GM12878 (cell line): Measurements from ENCODE around the gene ASIP. TPM values are rescaled to one million over a fixed set of nuclear protein-coding genes. Genes with fewer than 3 reads are reported as not detected.
"Not testable (repeated sequence)": the region's sequence is repeated elsewhere in the genome, so short reads cannot be mapped to it uniquely, and the experiment has no call there.

Experiments used
- ATAC-seq: fragments of 200-7000 bp; cut with Tn5 transposase; 3 replicates; pipeline ENCODE4 v1.9.1; 2020; ENCODE audit warnings: mild to moderate bottlenecking, moderate library complexity
- BruUV-seq: library from RNA; stranded (reverse); fragments of 400-500 nt; replicated peaks from 2 replicates; lab custom pipeline; 2021; lab: Mats Ljungman, UMichigan
- CTCF ChIA-PET: fragments of 300-600 bp; sonication (Branson Sonifier 250); formaldehyde crosslinking; extraction: SDS; loops from one replicate; lab custom pipeline; 2021; ENCODE audit warnings: inconsistent platforms; lab: Yijun Ruan, JAX
- POLR2A ChIA-PET: fragments of 350-600 bp; formaldehyde crosslinking; extraction: SDS; loops from one replicate; lab custom pipeline; 2021; ENCODE audit warnings: inconsistent platforms; lab: Charles Lee
- RAD21 ChIA-PET: fragments of 300-600 bp; sonication (Branson Sonifier 250); formaldehyde crosslinking; loops from one replicate; lab custom pipeline; 2023; ENCODE audit warnings: antibody characterized with exemption; ENCODE audit not compliant: unreplicated experiment; lab: Charles Lee
- SMC1A ChIA-PET: fragments of 300-600 bp; sonication (Branson Sonifier 250); formaldehyde crosslinking; loops from one replicate; lab custom pipeline; 2023; ENCODE audit not compliant: unreplicated experiment, uncharacterized antibody; lab: Charles Lee
- DNase-seq: peaks from one replicate; pipeline ENCODE4 v3.0.0-alpha.2; 2011; ENCODE audit warnings: low read depth, low spot score
- FAIRE-seq: peaks from 3 replicates; lab custom pipeline; 2011; peaks lifted over from hg19 to GRCh38; lab: Jason Lieb, UNC
- H2AFZ ChIP-seq: 2 replicates; pipeline ENCODE4 v1.6.0; 2011; ENCODE audit warnings: low read depth, low read length, control low read depth; ENCODE audit not compliant: control insufficient read depth
- H3K27ac ChIP-seq: 2 replicates; pipeline ENCODE4 v1.5.1; 2011; ENCODE audit warnings: control low read depth; ENCODE audit not compliant: control insufficient read depth, insufficient read depth
- H3K27me3 ChIP-seq, 2 experiments: replicated peaks in 1 of 2; 2 replicates each; pipeline versions ENCODE4 v1.6.0 to v1.6.1; 2011; ENCODE audit warnings: low read length in 1 of 2; ENCODE audit not compliant: control insufficient read depth in 2 of 2, insufficient read depth in 2 of 2
- H3K36me3 ChIP-seq, 2 experiments: 2 replicates each; pipeline ENCODE4 v1.5.1; 2011; ENCODE audit warnings: low read length in 1 of 2; ENCODE audit not compliant: control insufficient read depth in 2 of 2, insufficient read depth in 2 of 2
- H3K4me1 ChIP-seq: 2 replicates; pipeline ENCODE4 v1.6.1; 2011; ENCODE audit warnings: mild to moderate bottlenecking, low read length, moderate library complexity, mixed read lengths; ENCODE audit not compliant: control insufficient read depth, insufficient read depth
- H3K4me2 ChIP-seq: 2 replicates; pipeline ENCODE4 v1.6.0; 2011; ENCODE audit warnings: control low read depth; ENCODE audit not compliant: control insufficient read depth, insufficient read depth
- H3K4me3 ChIP-seq: fragments of 200-600 bp; sonication (generic); 2 replicates; pipeline ENCODE4 v1.5.1; 2016
- H3K79me2 ChIP-seq: 2 replicates; pipeline ENCODE4 v1.6.0; 2011; ENCODE audit warnings: low read length; ENCODE audit not compliant: control insufficient read depth, insufficient read depth
- H3K9ac ChIP-seq: 2 replicates; pipeline ENCODE4 v1.8.0; 2011; ENCODE audit warnings: low read length, control low read depth, mixed read lengths; ENCODE audit not compliant: control insufficient read depth, insufficient read depth
- H3K9me3 ChIP-seq: replicated peaks from 3 replicates; pipeline ENCODE4 v1.5.1; 2011; ENCODE audit warnings: mild to moderate bottlenecking, low read length; ENCODE audit not compliant: control insufficient read depth, insufficient read depth
- H4K20me1 ChIP-seq: 2 replicates; pipeline ENCODE4 v1.6.0; 2011; ENCODE audit not compliant: control insufficient read depth, insufficient read depth
- CHD4 ChIP-seq: fragments of 200-600 bp; sonication (generic); IDR thresholded peaks from 2 replicates; pipeline ENCODE4 v1.6.1; 2016; ENCODE audit warnings: mild to moderate bottlenecking
- ETV6 ChIP-seq, 2 experiments: fragments of 450-650 bp in 1 of 2; IDR thresholded peaks in 1 of 2; conservative IDR thresholded peaks in 1 of 2; 2 replicates each; pipeline ENCODE4 v1.6.1; 2014; ENCODE audit warnings: antibody characterized with exemption in 1 of 2, borderline replicate concordance in 1 of 2, low read depth in 1 of 2, mild to moderate bottlenecking in 1 of 2, moderate library complexity in 1 of 2
- HDAC6 ChIP-seq: fragments of 200-600 bp; sonication (generic); IDR thresholded peaks from one replicate; pipeline ENCODE4 v1.8.0; 2017; ENCODE audit warnings: antibody characterized with exemption; ENCODE audit not compliant: unreplicated experiment
- IKZF1 ChIP-seq: fragments of 450-650 bp; conservative IDR thresholded peaks from 2 replicates; pipeline ENCODE4 v1.6.1; 2017; ENCODE audit warnings: antibody characterized with exemption, mild to moderate bottlenecking
- NFYB ChIP-seq: IDR thresholded peaks from 2 replicates; pipeline ENCODE4 v1.6.1; 2011; ENCODE audit warnings: low read depth, mild to moderate bottlenecking, low read length, improper control_type of control experiment, moderate library complexity; ENCODE audit not compliant: insufficient read depth
- PML ChIP-seq: IDR thresholded peaks from 2 replicates; pipeline ENCODE4 v1.6.1; 2012; ENCODE audit warnings: low read length, inconsistent platforms
- SMC3 ChIP-seq: IDR thresholded peaks from 2 replicates; pipeline ENCODE4 v1.6.1; 2011; ENCODE audit warnings: low read length, improper control_type of control experiment, borderline replicate concordance
- ZNF24 ChIP-seq: fragments of 450-650 bp; IDR thresholded peaks from 2 replicates; pipeline ENCODE4 v1.6.1; 2017; ENCODE audit warnings: antibody characterized with exemption, mild to moderate bottlenecking
- WGBS: methylation state at CpG from one replicate; pipeline ENCODE4 v1.1.6; 2016; ENCODE audit warnings: low lambda C conversion rate; ENCODE audit not compliant: insufficient replicate concordance, insufficient coverage; ENCODE audit errors: missing lambda C conversion rate; 5-methylcytosine and 5-hydroxymethylcytosine counted together
- in situ Hi-C: fragments of 300-500 bp; cut with MboI; formaldehyde crosslinking; loops from 9 replicates; pipeline ENCODE4 v1.14.3; 2018; ENCODE audit warnings: mixed read lengths
- intact Hi-C: fragments of 100-400 bp; cut with micrococcal nuclease; formaldehyde crosslinking; loops from one replicate; pipeline ENCODE4 v1.14.2; 2022; ENCODE audit not compliant: unreplicated experiment
- polyA plus RNA-seq, 11 experiments: library from polyadenylated mRNA; depleted of rRNA in 4 of 11; unstranded in 6 of 11; stranded (reverse) in 5 of 11; fragments of >200 nt; fragmentation: Nextera tagmentation in 4 of 11; fragmentation: Illumina TruSeq in 1 of 11; extraction: Ambion mirVana in 4 of 11; extraction: Trizol in 1 of 11; gene quantifications; 1 replicate in 1 of 11; 2 replicates in 10 of 11; pipeline versions ENCODE4 v1.2.1 to v1.2.3, GENCODE V29; 2011 to 2016; ENCODE audit warnings: inconsistent platforms in 2 of 11, missing spikeins in 2 of 11, low read depth in 1 of 11
- total RNA-seq, 4 experiments: library from RNA; depleted of rRNA in 3 of 4; stranded (reverse); fragments of >200 nt in 3 of 4; fragmentation: Illumina TruSeq in 1 of 4; extraction: Trizol in 1 of 4; gene quantifications; 2 replicates each; pipeline versions ENCODE4 v1.2.1 to v1.2.3, GENCODE V29; 2013 to 2021
- TF ChIP-seq, protein P1 (sequence below): fragments of 450-650 bp; IDR thresholded peaks from 2 replicates; pipeline ENCODE4 v1.6.1; 2016; ENCODE audit warnings: mild to moderate bottlenecking, moderate library complexity, borderline replicate concordance
- TF ChIP-seq, protein P2 (sequence below): fragments of 450-650 bp; IDR thresholded peaks from 2 replicates; pipeline ENCODE4 v1.6.1; 2016; ENCODE audit warnings: mild to moderate bottlenecking

ASIP gene
- total and polyA plus RNA-seq, 10 of the 15 experiments (the other 5 are each of a cell fraction or from before 2014, with no cell fraction given) = 0.29 TPM; not detected in 9

DNA sequence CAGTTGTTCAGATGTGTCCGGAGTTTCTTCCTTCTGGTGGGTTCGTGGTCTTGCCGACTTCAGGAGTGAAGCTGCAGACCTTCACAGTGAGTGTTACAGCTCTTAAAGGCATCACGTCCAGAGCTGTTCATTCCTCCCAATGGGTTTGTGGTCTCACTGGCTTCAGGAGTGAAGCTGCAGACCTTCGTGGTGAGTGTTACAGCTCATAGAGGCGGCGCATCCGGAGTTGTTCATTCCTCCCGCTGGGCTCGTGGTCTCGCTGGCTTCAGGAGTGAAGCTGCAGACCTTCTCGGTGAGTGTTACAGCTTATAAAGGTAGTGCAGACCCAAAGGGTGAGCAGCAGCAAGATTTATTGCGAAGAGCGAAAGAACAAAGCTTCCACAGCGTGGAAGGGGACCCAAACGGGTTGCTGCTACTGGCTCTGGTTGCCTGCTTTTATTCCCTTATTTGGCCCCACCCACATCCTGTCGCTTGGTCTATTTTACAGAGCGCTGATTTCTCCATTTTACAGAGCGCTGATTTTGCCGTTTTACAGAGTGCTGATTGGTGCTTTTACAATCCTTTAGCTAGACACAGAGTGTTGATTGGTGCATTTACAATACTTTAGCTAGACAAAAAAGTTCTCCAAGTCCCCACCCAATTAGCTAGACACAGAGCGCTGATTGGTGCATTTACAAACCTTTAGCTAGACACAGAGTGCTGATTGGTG is 35.9 kb upstream of the ASIP start:
- H3K9me3 ChIP-seq, H3K4me3 ChIP-seq, H3K4me1 ChIP-seq, DNase-seq, H3K36me3 ChIP-seq, H3K27ac ChIP-seq, H3K79me2 ChIP-seq, in situ Hi-C loops, intact Hi-C loops, FAIRE-seq, ATAC-seq, H4K20me1 ChIP-seq, H3K9ac ChIP-seq, POLR2A ChIA-PET, RAD21 ChIA-PET, H2AFZ ChIP-seq, H3K4me2 ChIP-seq, BruUV-seq, H3K27me3 ChIP-seq, CTCF ChIA-PET: not testable (repeated sequence)
- WGBS = 72% methylated on average over 21 of the region's 21 CpGs
- SMC1A ChIA-PET = interaction anchor here (0.7 kb wide), 1 partner anchor 36 kb away, joined by 3 read pairs; no protein-coding TSS in a partner anchor
- TF ChIP-seq NFYB = 0 out of 2 replicates have a peak, but pooled peaks have one; percentile 19

DNA sequence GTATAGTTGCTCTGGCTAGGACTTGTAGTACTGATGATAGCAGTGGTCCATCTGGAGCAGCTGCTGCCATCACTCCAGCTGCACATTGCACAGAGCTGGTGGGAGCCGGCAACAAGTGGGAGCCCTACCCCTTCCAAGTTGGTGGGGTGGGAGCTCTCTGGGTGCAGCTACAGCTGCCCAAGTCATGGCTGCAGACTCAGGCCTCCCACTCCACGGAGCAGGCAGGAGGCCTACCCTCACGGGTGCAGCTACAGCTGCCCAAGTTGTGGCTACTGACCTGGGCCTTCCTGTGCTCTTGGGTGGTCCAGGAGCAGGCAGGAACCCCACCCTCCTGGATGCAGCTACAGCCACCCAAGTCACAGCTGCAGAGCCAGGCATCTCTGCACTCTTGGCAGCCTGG is 32.1 kb upstream of the ASIP start:
- no peak overlapping the region for H3K27ac ChIP-seq
- intact Hi-C loops (no loop called here), in situ Hi-C loops (no loop called here)
- ChIA-PET RAD21 (no interaction called here), POLR2A (interaction anchor here (1.1 kb wide), 1 partner anchor 51 kb away, joined by 3 read pairs; no protein-coding TSS in a partner anchor), CTCF (no interaction called here), SMC1A (interaction anchor here (0.6 kb wide), 1 partner anchor 45 kb away, joined by 3 read pairs; no protein-coding TSS in a partner anchor)
- H3K9ac ChIP-seq = no peak overlapping the region
- H3K4me2 ChIP-seq = no peak overlapping the region
- no peaks in the 10 kb centered on the region for H3K4me1 ChIP-seq
- no peaks in the 10 kb centered on the region for H3K27me3 ChIP-seq
- H2AFZ ChIP-seq = no peak overlapping the region
- DNase-seq = no peak
- BruUV-seq = no TSS peak
- FAIRE-seq = no peak
- H3K36me3 ChIP-seq = no peaks in the 10 kb centered on the region
- no peak overlapping the region for H3K4me3 ChIP-seq
- 10% methylated on average over 3 of the region's 3 CpGs for WGBS
- no peaks in the 10 kb centered on the region for H3K79me2 ChIP-seq
- H4K20me1 ChIP-seq = no peaks in the 10 kb centered on the region
- H3K9me3 ChIP-seq = no peaks in the 10 kb centered on the region; the same call in 1 of the 3 replicates
- no peak for ATAC-seq
- TF ChIP-seq ETV6 (conservative IDR thresholded peaks at IDR 0.05 in 1 of 2, IDR thresholded peaks at IDR 0.05 in 1 of 2; ENCODE audit: borderline replicate concordance in 1 of 2, low read depth in 1 of 2) = no peak
- TF ChIP-seq IKZF1 = no peak
- TF ChIP-seq CHD4 = no peak
- no peak for TF ChIP-seq HDAC6
- TF ChIP-seq, protein P1, sequence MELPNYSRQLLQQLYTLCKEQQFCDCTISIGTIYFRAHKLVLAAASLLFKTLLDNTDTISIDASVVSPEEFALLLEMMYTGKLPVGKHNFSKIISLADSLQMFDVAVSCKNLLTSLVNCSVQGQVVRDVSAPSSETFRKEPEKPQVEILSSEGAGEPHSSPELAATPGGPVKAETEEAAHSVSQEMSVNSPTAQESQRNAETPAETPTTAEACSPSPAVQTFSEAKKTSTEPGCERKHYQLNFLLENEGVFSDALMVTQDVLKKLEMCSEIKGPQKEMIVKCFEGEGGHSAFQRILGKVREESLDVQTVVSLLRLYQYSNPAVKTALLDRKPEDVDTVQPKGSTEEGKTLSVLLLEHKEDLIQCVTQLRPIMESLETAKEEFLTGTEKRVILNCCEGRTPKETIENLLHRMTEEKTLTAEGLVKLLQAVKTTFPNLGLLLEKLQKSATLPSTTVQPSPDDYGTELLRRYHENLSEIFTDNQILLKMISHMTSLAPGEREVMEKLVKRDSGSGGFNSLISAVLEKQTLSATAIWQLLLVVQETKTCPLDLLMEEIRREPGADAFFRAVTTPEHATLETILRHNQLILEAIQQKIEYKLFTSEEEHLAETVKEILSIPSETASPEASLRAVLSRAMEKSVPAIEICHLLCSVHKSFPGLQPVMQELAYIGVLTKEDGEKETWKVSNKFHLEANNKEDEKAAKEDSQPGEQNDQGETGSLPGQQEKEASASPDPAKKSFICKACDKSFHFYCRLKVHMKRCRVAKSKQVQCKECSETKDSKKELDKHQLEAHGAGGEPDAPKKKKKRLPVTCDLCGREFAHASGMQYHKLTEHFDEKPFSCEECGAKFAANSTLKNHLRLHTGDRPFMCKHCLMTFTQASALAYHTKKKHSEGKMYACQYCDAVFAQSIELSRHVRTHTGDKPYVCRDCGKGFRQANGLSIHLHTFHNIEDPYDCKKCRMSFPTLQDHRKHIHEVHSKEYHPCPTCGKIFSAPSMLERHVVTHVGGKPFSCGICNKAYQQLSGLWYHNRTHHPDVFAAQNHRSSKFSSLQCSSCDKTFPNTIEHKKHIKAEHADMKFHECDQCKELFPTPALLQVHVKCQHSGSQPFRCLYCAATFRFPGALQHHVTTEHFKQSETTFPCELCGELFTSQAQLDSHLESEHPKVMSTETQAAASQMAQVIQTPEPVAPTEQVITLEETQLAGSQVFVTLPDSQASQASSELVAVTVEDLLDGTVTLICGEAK = no peak
- TF ChIP-seq, protein P2, sequence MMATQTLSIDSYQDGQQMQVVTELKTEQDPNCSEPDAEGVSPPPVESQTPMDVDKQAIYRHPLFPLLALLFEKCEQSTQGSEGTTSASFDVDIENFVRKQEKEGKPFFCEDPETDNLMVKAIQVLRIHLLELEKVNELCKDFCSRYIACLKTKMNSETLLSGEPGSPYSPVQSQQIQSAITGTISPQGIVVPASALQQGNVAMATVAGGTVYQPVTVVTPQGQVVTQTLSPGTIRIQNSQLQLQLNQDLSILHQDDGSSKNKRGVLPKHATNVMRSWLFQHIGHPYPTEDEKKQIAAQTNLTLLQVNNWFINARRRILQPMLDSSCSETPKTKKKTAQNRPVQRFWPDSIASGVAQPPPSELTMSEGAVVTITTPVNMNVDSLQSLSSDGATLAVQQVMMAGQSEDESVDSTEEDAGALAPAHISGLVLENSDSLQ = no peak
- TF ChIP-seq ZNF24 = no peak
- TF ChIP-seq PML = no peak
- no peak for TF ChIP-seq SMC3
